Stomach (tissue), 4 donors: Measurements from ENCODE around the gene COL23A1.

ENCODE experiments used
- EP300 ChIP-seq: sonication (generic); formaldehyde crosslinking; IDR thresholded peaks from one replicate; pipeline ENCODE4 v1.6.1; 2017; ENCODE audit warnings: antibody characterized with exemption
- TF ChIP-seq, protein P1 (sequence below), 7 experiments: fragments of 450-650 bp in 4 of 7; fragments of 200-600 bp in 3 of 7; sonication (generic) in 3 of 7; IDR thresholded peaks; one replicate each; pipeline ENCODE4 v1.5.1; 2016 to 2019; ENCODE audit warnings: antibody characterized with exemption in 7 of 7, control low read depth in 2 of 7, mild to moderate bottlenecking in 1 of 7

GRCh38 chr5:178560911-178561310, 29.3 kb downstream of the COL23A1 start:
- TF ChIP-seq, protein P1, sequence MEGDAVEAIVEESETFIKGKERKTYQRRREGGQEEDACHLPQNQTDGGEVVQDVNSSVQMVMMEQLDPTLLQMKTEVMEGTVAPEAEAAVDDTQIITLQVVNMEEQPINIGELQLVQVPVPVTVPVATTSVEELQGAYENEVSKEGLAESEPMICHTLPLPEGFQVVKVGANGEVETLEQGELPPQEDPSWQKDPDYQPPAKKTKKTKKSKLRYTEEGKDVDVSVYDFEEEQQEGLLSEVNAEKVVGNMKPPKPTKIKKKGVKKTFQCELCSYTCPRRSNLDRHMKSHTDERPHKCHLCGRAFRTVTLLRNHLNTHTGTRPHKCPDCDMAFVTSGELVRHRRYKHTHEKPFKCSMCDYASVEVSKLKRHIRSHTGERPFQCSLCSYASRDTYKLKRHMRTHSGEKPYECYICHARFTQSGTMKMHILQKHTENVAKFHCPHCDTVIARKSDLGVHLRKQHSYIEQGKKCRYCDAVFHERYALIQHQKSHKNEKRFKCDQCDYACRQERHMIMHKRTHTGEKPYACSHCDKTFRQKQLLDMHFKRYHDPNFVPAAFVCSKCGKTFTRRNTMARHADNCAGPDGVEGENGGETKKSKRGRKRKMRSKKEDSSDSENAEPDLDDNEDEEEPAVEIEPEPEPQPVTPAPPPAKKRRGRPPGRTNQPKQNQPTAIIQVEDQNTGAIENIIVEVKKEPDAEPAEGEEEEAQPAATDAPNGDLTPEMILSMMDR (IDR thresholded peaks at IDR 0.05): no peak
- no peak for TF ChIP-seq EP300
